GM23338 (cell line): ENCODE data around the gene LRCH4. TPM values are rescaled to one million over a fixed set of nuclear protein-coding genes. Genes with fewer than 3 reads are reported as not detected.

Source experiments
- ATAC-seq: fragments of 200-7000 bp; cut with Tn5 transposase; 3 replicates; pipeline ENCODE4 v1.9.1; 2020
- DNase-seq: peaks from one replicate; pipeline ENCODE4 v3.0.0-alpha.2; 2015; ENCODE audit warnings: low spot score
- H2AFZ ChIP-seq: fragments of 200-600 bp; sonication (generic); 2 replicates; pipeline ENCODE4 v1.8.0; 2016; ENCODE audit warnings: antibody characterized with exemption, mild to moderate bottlenecking, moderate library complexity
- H3F3A ChIP-seq: fragments of 200-600 bp; sonication (generic); replicated peaks from 2 replicates; pipeline ENCODE4 v1.8.0; 2017; ENCODE audit warnings: antibody characterized with exemption, mixed run types, low read depth
- H3K27ac ChIP-seq: fragments of 200-600 bp; sonication (generic); 2 replicates; pipeline ENCODE4 v1.6.1; 2016; ENCODE audit warnings: low read depth
- H3K27me3 ChIP-seq: fragments of 200-600 bp; sonication (generic); 2 replicates; pipeline ENCODE4 v1.8.0; 2016; ENCODE audit warnings: mild to moderate bottlenecking, mixed run types, moderate library complexity; ENCODE audit not compliant: insufficient read depth
- H3K36me3 ChIP-seq: fragments of 200-600 bp; sonication (generic); 2 replicates; pipeline ENCODE4 v1.8.0; 2016; ENCODE audit warnings: mild to moderate bottlenecking; ENCODE audit not compliant: insufficient read depth
- H3K4me1 ChIP-seq: fragments of 200-600 bp; sonication (generic); 2 replicates; pipeline ENCODE4 v1.8.0; 2016; ENCODE audit warnings: mild to moderate bottlenecking, moderate library complexity; ENCODE audit not compliant: insufficient read depth
- H3K4me2 ChIP-seq: fragments of 200-600 bp; sonication (generic); 2 replicates; pipeline ENCODE4 v1.7.1; 2017; ENCODE audit warnings: mixed run types
- H3K4me3 ChIP-seq: fragments of 200-600 bp; sonication (generic); 2 replicates; pipeline ENCODE4 v1.6.1; 2016; ENCODE audit warnings: mixed run types
- H3K79me2 ChIP-seq: fragments of 200-600 bp; sonication (generic); replicated peaks from 2 replicates; pipeline ENCODE4 v1.8.0; 2017; ENCODE audit warnings: mild to moderate bottlenecking; ENCODE audit not compliant: insufficient read depth
- H3K9me2 ChIP-seq: fragments of 200-600 bp; sonication (generic); 2 replicates; pipeline ENCODE4 v1.8.0; 2017; ENCODE audit not compliant: insufficient read depth
- H4K20me1 ChIP-seq: fragments of 200-600 bp; sonication (generic); replicated peaks from 2 replicates; pipeline ENCODE4 v1.8.0; 2017; ENCODE audit warnings: mild to moderate bottlenecking; ENCODE audit not compliant: insufficient read depth
- H3K27ac Mint-ChIP-seq: 2 replicates; pipeline ENCODE4 v1.8.0; 2020; ENCODE audit warnings: inconsistent platforms, mild to moderate bottlenecking, moderate library complexity, mixed read lengths
- H3K27me3 Mint-ChIP-seq: 3 replicates; pipeline ENCODE4 v1.8.0; 2022; ENCODE audit warnings: low read depth, mild to moderate bottlenecking, moderate library complexity, mixed read lengths, inconsistent platforms; ENCODE audit not compliant: insufficient read depth, poor library complexity
- H3K36me3 Mint-ChIP-seq: 3 replicates; pipeline ENCODE4 v1.8.0; 2021; ENCODE audit warnings: low read depth, mild to moderate bottlenecking, inconsistent platforms, moderate library complexity, mixed read lengths
- H3K4me1 Mint-ChIP-seq: 3 replicates; pipeline ENCODE4 v1.8.0; 2020; ENCODE audit warnings: mild to moderate bottlenecking, inconsistent platforms, mixed read lengths
- H3K4me3 Mint-ChIP-seq: 3 replicates; pipeline ENCODE4 v1.8.0; 2021; ENCODE audit warnings: moderate library complexity, mild to moderate bottlenecking, inconsistent platforms, mixed read lengths
- H3K9me3 Mint-ChIP-seq: 3 replicates; pipeline ENCODE4 v1.8.0; 2020; ENCODE audit warnings: moderate library complexity, mild to moderate bottlenecking, inconsistent platforms, mixed read lengths
- CREB1 ChIP-seq: fragments of 250-450 bp; sonication (Bioruptor Pico); IDR thresholded peaks from 2 replicates; pipeline ENCODE4 v1.5.0; 2020; ENCODE audit warnings: low read depth, mild to moderate bottlenecking, moderate library complexity
- ETS1 ChIP-seq: IDR thresholded peaks from 2 replicates; pipeline ENCODE4 v1.6.1; 2016; ENCODE audit warnings: antibody characterized with exemption
- EZH2phosphoT487 ChIP-seq: fragments of 200-600 bp; sonication (generic); IDR thresholded peaks from one replicate; pipeline ENCODE4 v1.8.1; 2018; ENCODE audit warnings: antibody characterized with exemption; ENCODE audit not compliant: unreplicated experiment
- POLR2AphosphoS5 ChIP-seq: IDR thresholded peaks from 2 replicates; pipeline ENCODE4 v1.6.1; 2016; ENCODE audit warnings: antibody characterized with exemption, low read depth
- REST ChIP-seq: IDR thresholded peaks from one replicate; pipeline ENCODE4 v1.6.1; 2018; ENCODE audit warnings: antibody characterized with exemption; ENCODE audit not compliant: unreplicated experiment
- STAT1 ChIP-seq: IDR thresholded peaks from one replicate; pipeline ENCODE4 v1.6.1; 2016; ENCODE audit warnings: antibody characterized with exemption; ENCODE audit not compliant: unreplicated experiment
- ZNF114 ChIP-seq: fragments of 250-450 bp; sonication (Bioruptor Pico); IDR thresholded peaks from 2 replicates; pipeline ENCODE4 v1.5.0; 2020; ENCODE audit warnings: mild to moderate bottlenecking, moderate library complexity
- ZNF331 ChIP-seq: fragments of 250-450 bp; sonication (Bioruptor Pico); IDR thresholded peaks from 2 replicates; pipeline ENCODE4 v1.5.0; 2020; ENCODE audit warnings: low read depth, mild to moderate bottlenecking, moderate library complexity
- ZNF462 ChIP-seq: fragments of 250-450 bp; sonication (Bioruptor Pico); IDR thresholded peaks from 2 replicates; pipeline ENCODE4 v1.5.0; 2020; ENCODE audit warnings: mild to moderate bottlenecking, moderate library complexity
- polyA plus RNA-seq: library from polyadenylated mRNA; unstranded; fragments of >200 nt; fragmentation: Nextera tagmentation; extraction: Ambion mirVana; gene quantifications from 2 replicates; pipeline ENCODE4 v1.2.1, GENCODE V29; 2016
- total RNA-seq: library from RNA; depleted of rRNA; stranded (reverse); fragments of >200 nt; shearing (Covaris generic); gene quantifications from 2 replicates; pipeline ENCODE4 v1.2.3, GENCODE V29; 2014

The LRCH4 gene
- total and polyA plus RNA-seq, 2 experiments from 2014 or later = 21.4 to 51.0 TPM

DNA sequence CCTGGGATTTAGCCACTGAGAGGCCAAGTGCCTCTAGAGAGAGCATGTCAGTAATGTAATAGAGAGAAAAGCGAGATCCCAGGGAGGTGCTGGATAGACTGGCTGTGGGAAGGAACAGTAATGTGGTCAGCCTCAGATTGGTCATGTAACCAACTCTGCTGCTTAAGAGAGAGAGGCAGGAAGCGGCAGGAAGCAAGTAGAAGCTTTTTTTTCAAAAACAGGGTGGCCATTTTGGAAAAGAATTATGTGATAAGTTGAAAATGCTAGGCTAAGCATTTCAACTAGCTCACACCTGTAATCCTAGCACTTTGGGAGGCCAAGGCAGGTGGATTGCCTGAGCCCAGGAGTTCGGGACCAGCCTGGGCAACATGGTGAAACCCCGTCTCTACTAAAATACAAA lies 12.5 kb upstream of the LRCH4 start:
- H3K79me2 ChIP-seq = no peaks in the 10 kb centered on the region
- H3K36me3 ChIP-seq = no peaks in the 10 kb centered on the region; the same call in none of the 2 replicates
- no peak overlapping the region for H2AFZ ChIP-seq
- no peak for TF ChIP-seq ZNF331 (CRISPR knock-in tag)
- no peak for TF ChIP-seq ZNF462 (CRISPR knock-in tag)
- no peak for TF ChIP-seq POLR2AphosphoS5
- no peak for TF ChIP-seq ETS1
- TF ChIP-seq EZH2phosphoT487 = no peak
- TF ChIP-seq ZNF114 (CRISPR knock-in tag) = no peak
- no peak for TF ChIP-seq CREB1
- no peak for TF ChIP-seq REST
- no peak for TF ChIP-seq STAT1
- no peak overlapping the region for H3K4me3 ChIP-seq
- Mint-ChIP-seq H3K4me1 (peaks cover 28% of the 10 kb centered on the region), H3K27ac (no peak overlapping the region), H3K27me3 (peaks cover 27% of the 10 kb centered on the region), H3K4me3 (no peak overlapping the region; the same call in 2 of the 3 replicates), H3K36me3 (peaks cover 16% of the 10 kb centered on the region), H3K9me3 (no peaks in the 10 kb centered on the region; the same call in 2 of the 3 replicates)
- H4K20me1 ChIP-seq = no peaks in the 10 kb centered on the region; the same call in 1 of the 2 replicates
- no peak overlapping the region for H3K4me2 ChIP-seq
- H3K4me1 ChIP-seq = peaks cover 18% of the 10 kb centered on the region
- DNase-seq (no peak), ATAC-seq (no peak)
- 0 out of 2 replicates have a peak, but pooled peaks cover 3% of the 10 kb centered on the region for H3F3A ChIP-seq
- no peaks in the 10 kb centered on the region for H3K27me3 ChIP-seq
- no peak overlapping the region for H3K27ac ChIP-seq
- H3K9me2 ChIP-seq = no peaks in the 10 kb centered on the region
